Chondrocyte (in vitro differentiated cells): ENCODE results near the gene DNAJC10. TPM values are rescaled to one million over a fixed set of nuclear protein-coding genes. Genes with fewer than 3 reads are reported as not detected.

Source experiments
- DNase-seq: peaks from one replicate; pipeline ENCODE4 v3.0.0; 2021; ENCODE audit warnings: mixed read lengths, low spot score
- H3K27ac Mint-ChIP-seq: one replicate; pipeline ENCODE4 v1.8.0; 2021; ENCODE audit warnings: mild to moderate bottlenecking, moderate library complexity, mixed read lengths; ENCODE audit not compliant: unreplicated experiment
- H3K27me3 Mint-ChIP-seq: 2 replicates; pipeline ENCODE4 v1.8.0; 2021; ENCODE audit warnings: low read depth, mixed read lengths
- H3K36me3 Mint-ChIP-seq: 2 replicates; pipeline ENCODE4 v1.8.0; 2021; ENCODE audit warnings: low read depth, mixed read lengths
- H3K4me1 Mint-ChIP-seq: 2 replicates; pipeline ENCODE4 v1.8.0; 2021; ENCODE audit warnings: low read depth, mild to moderate bottlenecking, mixed read lengths
- H3K4me3 Mint-ChIP-seq: one replicate; pipeline ENCODE4 v1.8.0; 2021; ENCODE audit warnings: mild to moderate bottlenecking, moderate library complexity, mixed read lengths; ENCODE audit not compliant: unreplicated experiment
- H3K9me3 Mint-ChIP-seq: 2 replicates; pipeline ENCODE4 v1.8.0; 2021; ENCODE audit warnings: low read depth, mixed read lengths
- total RNA-seq: library from RNA; stranded (reverse); gene quantifications from 3 replicates; pipeline ENCODE4 v1.2.1, GENCODE V29; 2021
- TF ChIP-seq, protein P1 (sequence below): fragments of 200-600 bp; sonication (generic); IDR thresholded peaks from 2 replicates; pipeline ENCODE4 v1.5.0; 2021; ENCODE audit warnings: antibody characterized with exemption, mild to moderate bottlenecking, moderate library complexity

Gene DNAJC10
- total RNA-seq, 1 donor from 2014 or later = 178 TPM

DNA sequence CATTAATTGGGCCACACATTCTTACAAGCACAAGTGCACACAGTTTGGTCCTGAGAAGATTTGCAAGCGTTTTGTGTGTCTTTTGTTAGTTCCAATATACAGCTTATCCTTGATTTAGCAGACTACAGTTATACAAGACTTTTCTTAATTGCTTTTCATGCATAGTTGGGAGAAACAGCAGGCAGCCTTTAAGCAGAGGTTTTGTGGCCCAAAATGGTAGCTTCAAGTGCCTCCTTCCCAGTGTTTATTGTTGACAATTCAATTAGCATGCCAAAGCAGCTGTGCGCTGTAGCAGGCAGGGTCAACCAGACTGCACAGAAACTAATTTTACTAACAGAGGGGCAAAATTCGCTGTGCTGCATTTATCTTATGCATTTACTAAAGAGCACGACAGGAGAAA, 102.9 kb downstream of the DNAJC10 start:
- Mint-ChIP-seq H3K4me1 (peaks cover 30% of the 10 kb centered on the region), H3K27me3 (no peaks in the 10 kb centered on the region), H3K4me3 (no peak overlapping the region), H3K36me3 (no peaks in the 10 kb centered on the region), H3K9me3 (no peaks in the 10 kb centered on the region), H3K27ac (no peak overlapping the region)
- TF ChIP-seq, protein P1, sequence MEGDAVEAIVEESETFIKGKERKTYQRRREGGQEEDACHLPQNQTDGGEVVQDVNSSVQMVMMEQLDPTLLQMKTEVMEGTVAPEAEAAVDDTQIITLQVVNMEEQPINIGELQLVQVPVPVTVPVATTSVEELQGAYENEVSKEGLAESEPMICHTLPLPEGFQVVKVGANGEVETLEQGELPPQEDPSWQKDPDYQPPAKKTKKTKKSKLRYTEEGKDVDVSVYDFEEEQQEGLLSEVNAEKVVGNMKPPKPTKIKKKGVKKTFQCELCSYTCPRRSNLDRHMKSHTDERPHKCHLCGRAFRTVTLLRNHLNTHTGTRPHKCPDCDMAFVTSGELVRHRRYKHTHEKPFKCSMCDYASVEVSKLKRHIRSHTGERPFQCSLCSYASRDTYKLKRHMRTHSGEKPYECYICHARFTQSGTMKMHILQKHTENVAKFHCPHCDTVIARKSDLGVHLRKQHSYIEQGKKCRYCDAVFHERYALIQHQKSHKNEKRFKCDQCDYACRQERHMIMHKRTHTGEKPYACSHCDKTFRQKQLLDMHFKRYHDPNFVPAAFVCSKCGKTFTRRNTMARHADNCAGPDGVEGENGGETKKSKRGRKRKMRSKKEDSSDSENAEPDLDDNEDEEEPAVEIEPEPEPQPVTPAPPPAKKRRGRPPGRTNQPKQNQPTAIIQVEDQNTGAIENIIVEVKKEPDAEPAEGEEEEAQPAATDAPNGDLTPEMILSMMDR = no peak
- no peak for DNase-seq

DNA sequence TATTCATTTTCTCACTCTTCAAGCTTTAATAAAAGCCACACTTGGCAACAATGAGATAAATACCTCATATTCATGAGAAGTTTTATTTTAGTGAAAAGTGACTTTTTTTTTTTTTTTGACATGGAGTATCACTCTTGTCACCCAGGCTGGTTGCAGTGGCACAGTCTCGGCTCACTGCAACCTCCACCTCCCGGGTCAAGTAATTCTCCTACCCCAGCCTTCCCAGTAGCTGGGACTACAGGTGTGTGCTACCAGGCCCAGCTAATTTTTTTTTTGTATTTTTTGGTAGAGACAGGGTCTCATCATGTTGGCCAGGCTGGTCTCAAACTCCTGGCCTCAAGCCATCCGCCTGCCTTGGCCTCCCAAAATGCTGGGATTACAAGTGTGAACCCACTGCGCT, 103.4 kb downstream of the DNAJC10 start:
- H3K27me3 Mint-ChIP-seq = no peaks in the 10 kb centered on the region
- TF ChIP-seq, protein P1 = no peak
- no peak for DNase-seq
- H3K4me1 Mint-ChIP-seq = peaks cover 30% of the 10 kb centered on the region
- H3K4me3 Mint-ChIP-seq = no peak overlapping the region
- no peaks in the 10 kb centered on the region for H3K36me3 Mint-ChIP-seq
- H3K27ac Mint-ChIP-seq = no peak overlapping the region
- H3K9me3 Mint-ChIP-seq = no peaks in the 10 kb centered on the region

DNA sequence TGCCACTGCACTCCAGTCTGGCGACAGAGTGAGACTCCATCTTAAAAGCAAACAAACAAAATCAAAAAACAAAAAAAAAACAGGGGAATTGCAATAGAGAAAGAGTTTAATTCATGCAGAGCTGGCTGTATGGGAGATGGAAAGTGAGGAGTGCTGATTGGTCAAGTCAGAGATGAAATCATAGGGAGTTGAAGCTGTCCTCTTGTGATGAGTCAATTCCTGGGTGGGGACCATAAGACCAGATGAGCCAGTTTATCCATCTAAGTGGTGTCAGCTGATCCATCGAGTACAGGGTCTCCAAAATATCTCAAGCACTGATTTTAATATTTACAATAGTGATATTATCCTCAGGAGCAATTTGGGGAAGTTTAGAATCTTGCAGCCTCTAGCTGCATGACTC, 105.1 kb downstream of the DNAJC10 start:
- no peaks in the 10 kb centered on the region for H3K9me3 Mint-ChIP-seq
- no peak overlapping the region for H3K27ac Mint-ChIP-seq
- no peak overlapping the region for H3K4me3 Mint-ChIP-seq
- DNase-seq = no peak
- TF ChIP-seq, protein P1 = no peak
- peaks cover 35% of the 10 kb centered on the region for H3K4me1 Mint-ChIP-seq
- H3K27me3 Mint-ChIP-seq = no peaks in the 10 kb centered on the region
- no peaks in the 10 kb centered on the region for H3K36me3 Mint-ChIP-seq

DNA sequence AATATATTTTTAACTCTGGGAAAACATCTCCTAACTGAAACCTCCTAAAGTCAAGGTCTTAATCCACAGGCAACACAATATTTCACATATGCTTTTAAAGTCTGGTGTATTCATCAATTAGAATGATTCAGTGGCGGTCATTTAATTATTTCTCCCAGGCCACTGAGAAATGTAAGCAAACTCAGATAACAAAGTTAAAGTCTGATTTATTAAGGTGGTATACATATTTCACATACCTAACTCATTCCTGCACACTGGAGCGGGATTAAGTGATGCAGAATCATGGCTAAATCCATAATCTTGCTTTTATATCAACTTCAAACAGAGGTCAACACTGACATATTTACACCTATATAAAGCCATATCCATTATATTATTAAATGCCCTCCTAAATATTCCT, 106.7 kb downstream of the DNAJC10 start:
- TF ChIP-seq, protein P1 = no peak
- H3K27me3 Mint-ChIP-seq = no peaks in the 10 kb centered on the region
- H3K4me3 Mint-ChIP-seq = no peak overlapping the region
- H3K4me1 Mint-ChIP-seq = peaks cover 36% of the 10 kb centered on the region
- no peak overlapping the region for H3K27ac Mint-ChIP-seq
- no peaks in the 10 kb centered on the region for H3K36me3 Mint-ChIP-seq
- no peak for DNase-seq
- H3K9me3 Mint-ChIP-seq = no peaks in the 10 kb centered on the region

DNA sequence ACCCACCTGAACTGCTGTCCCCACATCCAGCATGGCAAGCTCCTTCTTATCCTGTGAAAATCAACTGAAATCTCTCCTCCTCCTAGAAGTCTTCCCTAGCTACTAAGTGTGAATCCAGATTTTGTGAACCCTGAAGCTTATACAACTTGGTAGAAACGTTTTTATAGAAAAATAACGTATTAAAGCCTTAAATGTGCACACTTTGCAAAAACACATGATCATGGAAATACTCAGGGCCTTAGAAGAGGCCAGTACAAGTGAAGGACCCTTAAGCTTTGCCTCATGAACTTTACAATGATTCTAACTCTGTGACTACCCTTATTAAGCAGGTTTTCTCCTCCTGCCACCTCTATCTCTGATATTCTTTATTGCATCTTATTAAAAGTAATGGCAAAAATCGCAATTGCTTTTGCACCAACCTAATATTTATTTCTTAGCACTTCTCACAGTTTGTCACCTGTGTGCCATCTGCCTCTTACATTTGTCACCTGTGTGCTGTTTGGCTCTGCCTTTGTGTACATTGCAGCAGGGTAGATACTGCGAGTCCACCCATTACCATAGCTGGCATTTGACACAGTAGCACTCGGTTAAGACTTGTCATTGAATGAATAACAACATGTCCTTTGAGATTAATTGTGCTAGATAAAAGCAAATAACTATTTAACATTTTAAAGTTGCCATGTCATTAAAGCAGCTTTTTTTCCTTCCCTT, 108.2 kb downstream of the DNAJC10 start:
- H3K4me1 Mint-ChIP-seq = peaks cover 38% of the 10 kb centered on the region
- H3K27me3 Mint-ChIP-seq = no peaks in the 10 kb centered on the region
- no peaks in the 10 kb centered on the region for H3K36me3 Mint-ChIP-seq
- no peak overlapping the region for H3K27ac Mint-ChIP-seq
- no peak overlapping the region for H3K4me3 Mint-ChIP-seq
- TF ChIP-seq, protein P1 = no peak
- no peak for DNase-seq
- H3K9me3 Mint-ChIP-seq = no peaks in the 10 kb centered on the region
